Right lobe of liver (tissue), 6 donors: ENCODE measurements around the gene SH3RF3. TPM values are rescaled to one million over a fixed set of nuclear protein-coding genes. Genes with fewer than 3 reads are reported as not detected.

Source experiments
- ATAC-seq, 4 donors: fragments of 200-7000 bp; cut with Tn5 transposase; one replicate each; pipeline ENCODE4 v1.9.1; 2020; ENCODE audit warnings: mild to moderate bottlenecking in 4 of 4, moderate library complexity in 4 of 4
- DNase-seq, 3 donors: peaks; one replicate each; pipeline ENCODE4 v3.0.0-alpha.2; 2020
- H3K27ac ChIP-seq, 3 donors: fragments of 200-600 bp; one replicate each; pipeline ENCODE4 v1.8.0; 2022
- H3K27me3 ChIP-seq, 2 donors: fragments of 200-600 bp; one replicate each; pipeline ENCODE4 v1.8.0; 2022
- H3K36me3 ChIP-seq, 4 donors: fragments of 200-600 bp; sonication (generic) in 1 of 4; one replicate each; pipeline versions ENCODE4 v1.5.1 to v1.8.0; 2017 to 2022; ENCODE audit warnings: control low read depth in 1 of 4
- H3K4me1 ChIP-seq, 4 donors: fragments of 200-600 bp; sonication (generic) in 1 of 4; one replicate each; pipeline versions ENCODE4 v1.5.1 to v1.8.0; 2017 to 2022; ENCODE audit warnings: control low read depth in 1 of 4
- H3K4me3 ChIP-seq, 3 donors: fragments of 200-600 bp; one replicate each; pipeline ENCODE4 v1.8.0; 2022
- H3K9me3 ChIP-seq, 4 donors: fragments of 200-600 bp; sonication (generic) in 1 of 4; one replicate each; pipeline versions ENCODE4 v1.5.1 to v1.8.0; 2017 to 2022; ENCODE audit warnings: control low read depth in 1 of 4
- CTCF ChIP-seq, 4 donors: fragments of 200-600 bp in 3 of 4; fragments of 450-650 bp in 1 of 4; IDR thresholded peaks; one replicate each; pipeline versions ENCODE4 v1.5.1 to v1.8.0; 2016 to 2022; ENCODE audit warnings: antibody characterized with exemption in 4 of 4, mild to moderate bottlenecking in 2 of 4
- POLR2A ChIP-seq: fragments of 450-650 bp; IDR thresholded peaks from one replicate; pipeline ENCODE4 v1.6.1; 2017; ENCODE audit warnings: antibody characterized with exemption, mild to moderate bottlenecking
- WGBS: methylation state at CpG from one replicate; pipeline ENCODE4 v1.1.6; 2018; ENCODE audit warnings: low coverage, low lambda C conversion rate; ENCODE audit not compliant: insufficient coverage; ENCODE audit errors: missing lambda C conversion rate; 5-methylcytosine and 5-hydroxymethylcytosine counted together
- intact Hi-C, 2 donors: fragments of 100-400 bp; cut with DNase I; formaldehyde crosslinking; loops; one replicate each; pipeline versions ENCODE4 v1.11.2 to v1.14.1; 2022
- total RNA-seq, 6 experiments: library from RNA; depleted of rRNA in 2 of 6; stranded (reverse); fragments of >200 nt in 2 of 6; fragmentation: NEBNext Ultra II Directional in 3 of 6; extraction: Animal tissue kit (Norgen Biotek cat#: 25700) in 3 of 6; gene quantifications; one replicate each; pipeline versions ENCODE4 v1.1.0 to v1.2.4, GENCODE V29; 2016 to 2023
- donor health status: DM: no; HTN: yes; CAD: no.
- donor health status: DM: no; HTN: no; CAD: no.
- donor health status: DM: no; HTN: no; CAD: no.
- donor health status: DM: no; HTN: yes; CAD: no.
- donor health status: DM: no; HTN: yes; CAD: no.

Gene SH3RF3
- total RNA-seq, 6 experiments from 2014 or later, result 0.68 to 1.6 (median 1.2) TPM

GRCh38 chr2:109285244-109285651 lies 156.2 kb downstream of the SH3RF3 start:
- no peak for TF ChIP-seq POLR2A
- no peak for TF ChIP-seq CTCF (IDR thresholded peaks at IDR 0.05)
- H3K27ac ChIP-seq, result no peak overlapping the region
- no peaks in the 10 kb centered on the region for H3K9me3 ChIP-seq
- 83% methylated on average over 5 of the region's 11 CpGs for WGBS
- DNase-seq (no peak), ATAC-seq (no peak)
- no peak overlapping the region for H3K4me3 ChIP-seq
- H3K36me3 ChIP-seq, result no peaks in the 10 kb centered on the region
- H3K27me3 ChIP-seq, result no peaks in the 10 kb centered on the region
- intact Hi-C loops, result no loop called here
- H3K4me1 ChIP-seq, result no peaks in the 10 kb centered on the region

- no peak for ATAC-seq
- intact Hi-C loops, result no loop called here
- Histone ChIP-seq H3K27me3 (no peaks in the 10 kb centered on the region), H3K9me3 (no peaks in the 10 kb centered on the region), H3K27ac (no peak overlapping the region), H3K4me1 (no peaks in the 10 kb centered on the region), H3K4me3 (no peak overlapping the region), H3K36me3 (no peaks in the 10 kb centered on the region)
- TF ChIP-seq POLR2A (no peak), CTCF (IDR thresholded peaks at IDR 0.05) (no peak)
- no peak for DNase-seq
- WGBS, result no CpG with 5 or more reads among the region's 5 CpGs
Observed at GRCh38 chr2:109287413-109287812, 158.4 kb downstream of the SH3RF3 start.

GRCh38 chr2:109287838-109288237 lies 158.8 kb downstream of the SH3RF3 start:
- no peaks in the 10 kb centered on the region for H3K4me1 ChIP-seq
- no peak overlapping the region for H3K27ac ChIP-seq
- no peaks in the 10 kb centered on the region for H3K27me3 ChIP-seq
- H3K36me3 ChIP-seq, result no peaks in the 10 kb centered on the region
- ATAC-seq (no peak), DNase-seq (no peak)
- H3K4me3 ChIP-seq, result no peak overlapping the region
- TF ChIP-seq POLR2A, result no peak
- no peak for TF ChIP-seq CTCF (IDR thresholded peaks at IDR 0.05)
- intact Hi-C loops, result no loop called here
- 79% methylated on average over 2 of the region's 2 CpGs for WGBS
- H3K9me3 ChIP-seq, result no peaks in the 10 kb centered on the region

- Histone ChIP-seq H3K27ac (no peak overlapping the region), H3K9me3 (no peaks in the 10 kb centered on the region), H3K4me3 (no peak overlapping the region), H3K4me1 (no peaks in the 10 kb centered on the region), H3K27me3 (no peaks in the 10 kb centered on the region), H3K36me3 (no peaks in the 10 kb centered on the region)
- intact Hi-C loops, result no loop called here
- TF ChIP-seq POLR2A, result no peak
- ATAC-seq (no peak), DNase-seq (peak in 1 of 3 donors; percentile 0)
- 64% methylated on average over 8 of the region's 8 CpGs for WGBS
Observed at GRCh38 chr2:109288544-109289368, 159.8 kb downstream of the SH3RF3 start.

- Histone ChIP-seq H3K27me3 (no peaks in the 10 kb centered on the region), H3K9me3 (no peaks in the 10 kb centered on the region), H3K4me1 (no peaks in the 10 kb centered on the region), H3K36me3 (no peaks in the 10 kb centered on the region), H3K4me3 (no peak overlapping the region), H3K27ac (no peak overlapping the region)
- intact Hi-C loops, result no loop called here
- DNase-seq, result no peak
- ATAC-seq, result no peak
- WGBS, result 66% methylated on average over 7 of the region's 8 CpGs
- TF ChIP-seq POLR2A, result no peak
- no peak for TF ChIP-seq CTCF (IDR thresholded peaks at IDR 0.05)
Observed at GRCh38 chr2:109289504-109290222, 160.7 kb downstream of the SH3RF3 start.
